T-helper 1 cell treated with Interleukin-12 subunit alpha and Interleukin-12 subunit beta and Interleukin-4 antibody, amounts not matched to agents 30 μg/mL and 1 μg/mL, for 36 hours (primary cell): ENCODE data around the gene LRRC28.

ENCODE experiments used
- H3K27ac Mint-ChIP-seq: one replicate; pipeline ENCODE4 v1.8.0; 2021; ENCODE audit warnings: mild to moderate bottlenecking, mixed read lengths
- H3K27me3 Mint-ChIP-seq: one replicate; pipeline ENCODE4 v1.8.0; 2021; ENCODE audit warnings: low read depth, mixed read lengths
- H3K36me3 Mint-ChIP-seq: one replicate; pipeline ENCODE4 v1.8.0; 2021; ENCODE audit warnings: low read depth, mixed read lengths
- H3K4me1 Mint-ChIP-seq: one replicate; pipeline ENCODE4 v1.8.0; 2021; ENCODE audit warnings: low read depth, mixed read lengths
- H3K4me3 Mint-ChIP-seq: one replicate; pipeline ENCODE4 v1.8.0; 2021; ENCODE audit warnings: mild to moderate bottlenecking, moderate library complexity, mixed read lengths
- H3K9me3 Mint-ChIP-seq: one replicate; pipeline ENCODE4 v1.8.0; 2021; ENCODE audit warnings: mixed read lengths

The LRRC28 gene

DNA sequence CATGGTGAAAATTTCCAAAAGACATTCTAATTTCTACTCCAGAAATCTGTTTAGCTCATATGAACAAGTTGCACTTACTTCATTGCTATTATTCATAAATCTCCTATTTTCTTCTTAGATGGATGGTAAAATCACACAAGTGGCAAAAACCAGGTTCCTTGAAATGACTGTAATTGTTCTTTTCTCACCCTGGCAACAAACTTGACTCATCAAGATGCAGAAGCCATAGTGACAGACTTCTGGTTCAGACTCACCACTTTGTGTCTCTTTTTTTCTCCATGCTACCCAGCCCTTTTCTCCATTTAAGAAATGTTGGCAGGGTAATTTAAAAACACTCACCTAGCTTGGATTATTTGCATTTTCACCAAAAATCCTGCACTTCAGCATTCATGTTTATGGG is 82.1 kb downstream of the LRRC28 start:
- Mint-ChIP-seq H3K4me3 (no peak overlapping the region), H3K27me3 (no peaks in the 10 kb centered on the region), H3K27ac (no peak overlapping the region), H3K36me3 (peaks cover 11% of the 10 kb centered on the region), H3K4me1 (no peaks in the 10 kb centered on the region), H3K9me3 (no peaks in the 10 kb centered on the region)

DNA sequence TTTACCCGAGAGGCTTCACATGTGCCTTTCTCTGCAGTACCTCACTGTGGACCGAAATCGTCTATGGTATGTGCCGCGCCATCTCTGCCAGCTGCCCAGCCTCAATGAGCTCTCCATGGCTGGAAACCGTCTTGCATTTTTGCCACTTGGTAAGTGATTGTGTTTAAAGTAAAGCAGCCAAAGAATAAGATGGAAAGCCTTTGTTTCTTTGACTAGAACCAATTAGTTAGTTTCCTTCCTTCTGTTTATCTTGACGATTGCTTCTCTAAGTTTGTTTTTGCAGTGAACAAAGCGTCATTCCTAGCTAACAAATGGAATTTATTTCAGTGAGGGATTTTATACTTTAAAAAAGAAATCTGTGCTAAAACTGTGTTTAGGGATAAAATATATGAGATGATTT is 82.7 kb downstream of the LRRC28 start:
- Mint-ChIP-seq H3K9me3 (no peaks in the 10 kb centered on the region), H3K4me3 (no peak overlapping the region), H3K27me3 (no peaks in the 10 kb centered on the region), H3K36me3 (peaks cover 11% of the 10 kb centered on the region), H3K27ac (no peak overlapping the region), H3K4me1 (no peaks in the 10 kb centered on the region)

DNA sequence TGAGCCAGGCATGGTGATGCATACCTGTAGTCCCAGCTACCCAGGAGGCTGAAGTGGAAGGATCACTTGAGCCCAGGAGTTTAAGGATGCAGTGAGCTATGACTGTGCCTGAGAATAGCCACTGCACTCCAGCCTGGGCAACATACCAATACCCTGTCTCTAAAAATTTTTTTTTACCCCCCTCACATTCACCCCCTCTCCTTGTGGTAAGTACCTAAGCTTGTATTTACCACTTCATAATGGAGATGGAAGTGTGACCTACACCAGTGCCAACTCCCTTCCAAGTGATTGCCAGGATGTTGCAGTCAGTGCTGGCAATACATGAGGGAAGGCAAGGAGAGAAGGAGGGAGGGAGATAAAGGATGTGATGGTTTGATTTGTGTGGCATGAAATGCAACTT is 84.2 kb downstream of the LRRC28 start:
- Mint-ChIP-seq H3K27ac (no peak overlapping the region), H3K36me3 (peaks cover 12% of the 10 kb centered on the region), H3K4me1 (peaks cover 1% of the 10 kb centered on the region), H3K9me3 (no peaks in the 10 kb centered on the region), H3K4me3 (no peak overlapping the region), H3K27me3 (no peaks in the 10 kb centered on the region)

DNA sequence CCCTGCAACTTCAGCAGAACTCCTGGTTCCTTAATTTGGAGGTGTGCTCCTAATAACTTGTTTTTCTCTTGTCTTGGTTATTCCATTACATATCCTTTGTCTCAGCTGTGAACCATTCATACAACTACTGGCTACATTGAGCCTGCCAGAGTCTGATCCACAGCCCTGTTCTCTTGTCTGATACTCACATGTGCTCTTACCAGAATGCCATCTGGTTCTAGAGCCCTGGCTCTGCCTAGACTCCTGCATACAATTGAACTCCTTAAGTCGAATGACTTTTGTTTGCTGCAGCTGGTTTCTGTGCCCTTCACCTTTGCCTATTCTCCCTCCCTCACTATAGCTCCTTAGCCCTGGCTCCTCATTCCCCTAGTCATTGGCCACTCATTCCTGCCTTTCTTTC is 85.5 kb downstream of the LRRC28 start:
- no peak overlapping the region for H3K27ac Mint-ChIP-seq
- peaks cover 2% of the 10 kb centered on the region for H3K4me1 Mint-ChIP-seq
- H3K4me3 Mint-ChIP-seq, result no peak overlapping the region
- peaks cover 9% of the 10 kb centered on the region for H3K36me3 Mint-ChIP-seq
- no peaks in the 10 kb centered on the region for H3K27me3 Mint-ChIP-seq
- no peaks in the 10 kb centered on the region for H3K9me3 Mint-ChIP-seq

DNA sequence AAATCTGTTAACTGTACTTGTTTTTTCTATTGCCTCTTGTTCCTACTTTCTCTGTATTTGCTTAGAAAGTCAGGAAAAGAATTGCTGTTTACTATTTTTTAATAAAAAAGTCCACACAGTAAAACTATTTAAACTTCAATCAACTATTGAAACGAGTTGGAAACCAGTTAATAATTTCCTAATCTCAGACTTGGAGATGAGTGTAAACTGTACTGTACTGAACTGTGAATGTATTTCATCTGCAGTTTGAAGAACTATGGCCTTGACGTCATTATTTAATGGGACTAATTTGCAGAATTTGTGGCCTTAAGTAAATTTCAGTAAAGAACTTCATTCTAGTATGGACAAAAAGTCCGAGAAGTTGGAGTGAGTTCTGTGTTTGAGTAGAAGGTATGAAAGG is 89.1 kb downstream of the LRRC28 start:
- Mint-ChIP-seq H3K27ac (no peak overlapping the region), H3K27me3 (no peaks in the 10 kb centered on the region), H3K4me1 (peaks cover 12% of the 10 kb centered on the region), H3K36me3 (peaks cover 7% of the 10 kb centered on the region), H3K9me3 (no peaks in the 10 kb centered on the region), H3K4me3 (no peak overlapping the region)

DNA sequence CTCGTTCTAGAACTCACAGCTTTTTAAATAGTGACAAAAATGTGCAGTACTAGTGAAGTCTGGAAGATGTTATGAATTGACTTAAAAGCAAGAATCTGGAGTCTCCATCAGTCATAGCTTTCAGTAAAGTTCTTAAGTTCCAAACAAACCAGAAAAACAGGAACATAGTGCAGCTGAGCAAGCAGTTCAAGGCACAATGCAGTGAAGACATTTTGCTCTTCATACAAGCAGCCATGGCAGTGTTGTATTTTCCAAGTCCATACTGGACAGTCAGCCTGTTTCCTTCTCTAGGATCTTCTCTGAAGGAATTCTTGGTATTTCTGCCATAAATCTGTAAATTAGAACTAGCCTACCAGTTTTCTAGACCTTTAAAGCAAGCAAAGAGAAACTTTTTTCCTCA is 90.5 kb downstream of the LRRC28 start:
- Mint-ChIP-seq H3K27me3 (no peaks in the 10 kb centered on the region), H3K36me3 (peaks cover 3% of the 10 kb centered on the region), H3K27ac (no peak overlapping the region), H3K4me3 (no peak overlapping the region), H3K4me1 (peaks cover 12% of the 10 kb centered on the region), H3K9me3 (no peaks in the 10 kb centered on the region)

DNA sequence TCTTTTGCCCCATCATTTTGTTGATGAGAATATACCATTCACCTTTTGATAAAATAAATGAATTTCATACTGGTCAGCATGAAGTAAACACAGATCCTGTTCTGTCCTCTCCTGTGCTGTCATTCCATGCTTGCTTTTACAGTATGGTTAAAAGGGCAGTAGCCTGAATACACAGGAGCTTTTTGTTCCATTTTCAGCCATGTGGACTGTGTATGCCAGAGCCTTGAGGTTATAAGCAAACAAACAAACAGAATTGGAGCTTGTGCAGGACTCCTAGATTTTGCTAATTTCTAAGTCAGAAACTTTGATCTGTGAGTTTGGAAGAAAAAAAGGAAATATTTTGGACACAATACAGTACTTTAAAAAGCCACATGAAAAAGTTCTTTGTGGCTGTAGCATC is 91.9 kb downstream of the LRRC28 start:
- H3K4me3 Mint-ChIP-seq, result no peak overlapping the region
- H3K36me3 Mint-ChIP-seq, result peaks cover 4% of the 10 kb centered on the region
- H3K9me3 Mint-ChIP-seq, result no peaks in the 10 kb centered on the region
- no peak overlapping the region for H3K27ac Mint-ChIP-seq
- no peaks in the 10 kb centered on the region for H3K27me3 Mint-ChIP-seq
- peaks cover 12% of the 10 kb centered on the region for H3K4me1 Mint-ChIP-seq

DNA sequence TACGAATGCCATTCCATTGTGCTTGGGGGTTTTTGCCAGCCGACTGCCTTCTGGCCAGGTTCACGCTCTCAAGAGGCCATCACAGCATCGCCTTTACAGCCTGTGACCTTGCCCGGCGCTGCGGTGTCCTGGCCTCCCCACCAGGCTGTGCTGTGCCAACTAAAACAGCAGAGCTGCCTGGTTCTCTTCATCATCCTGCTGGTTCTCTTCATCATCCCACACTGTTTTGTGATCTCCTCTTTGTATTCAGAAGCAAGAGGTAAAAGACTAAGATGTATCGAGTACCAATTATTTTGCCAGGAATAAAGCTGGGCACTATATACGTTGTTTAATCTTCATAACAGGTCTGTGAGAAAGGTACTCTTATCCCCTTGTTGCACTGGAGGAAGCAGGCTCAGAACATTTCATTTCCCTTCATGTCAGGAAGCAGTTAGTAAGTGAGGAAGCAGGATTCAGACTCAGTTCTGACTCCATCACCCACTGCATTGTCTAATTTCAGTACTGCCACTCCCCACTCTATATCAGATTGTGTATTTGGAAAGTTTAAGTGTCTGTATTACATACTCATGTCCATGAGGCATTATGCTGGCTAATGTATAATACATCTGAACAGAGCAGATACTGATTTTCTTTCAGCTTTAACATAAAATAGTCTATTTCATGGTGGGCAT is 92.7 kb downstream of the LRRC28 start:
- Mint-ChIP-seq H3K9me3 (no peaks in the 10 kb centered on the region), H3K27ac (no peak overlapping the region), H3K4me1 (peaks cover 12% of the 10 kb centered on the region), H3K4me3 (no peak overlapping the region), H3K27me3 (no peaks in the 10 kb centered on the region), H3K36me3 (peaks cover 4% of the 10 kb centered on the region)

DNA sequence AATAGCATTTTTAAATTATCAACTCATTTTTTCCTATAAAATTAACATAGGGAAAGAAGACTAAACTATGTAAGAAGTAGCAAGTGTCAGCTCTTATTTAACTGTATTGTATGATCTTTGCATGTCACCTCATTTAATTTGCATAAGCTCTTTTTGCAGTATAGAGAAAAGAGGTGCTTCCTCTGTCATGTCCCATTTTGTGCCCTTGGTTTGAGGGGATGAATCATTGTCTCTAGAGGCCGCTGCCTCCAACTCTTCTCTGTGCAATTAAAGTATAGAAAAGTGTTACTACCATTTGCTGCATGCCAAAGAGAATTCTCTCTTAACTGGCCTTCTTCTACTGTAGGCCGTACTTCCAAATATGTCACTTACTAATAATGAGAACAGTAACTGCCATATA is 93.4 kb downstream of the LRRC28 start:
- Mint-ChIP-seq H3K27ac (no peak overlapping the region), H3K36me3 (peaks cover 6% of the 10 kb centered on the region), H3K4me1 (peaks cover 12% of the 10 kb centered on the region), H3K4me3 (no peak overlapping the region), H3K27me3 (no peaks in the 10 kb centered on the region), H3K9me3 (no peaks in the 10 kb centered on the region)

DNA sequence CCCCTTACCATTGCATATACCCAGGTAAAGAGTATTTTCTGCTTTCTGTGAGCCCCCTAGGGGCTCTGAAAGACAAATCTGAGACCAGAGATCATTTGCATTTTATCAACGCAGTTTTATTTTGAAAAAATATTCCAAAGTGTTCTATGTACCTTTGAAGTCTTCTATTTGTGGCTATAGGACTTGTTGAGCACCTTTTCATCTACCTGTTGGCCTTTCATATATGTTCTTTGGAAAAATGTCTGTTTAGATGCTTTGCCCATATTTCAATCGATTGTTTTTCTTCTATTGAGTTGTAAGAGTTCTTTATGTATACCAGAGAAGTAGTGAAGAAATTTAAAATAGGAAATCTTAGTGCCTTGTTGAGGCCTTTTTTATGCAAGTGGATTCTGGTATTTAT is 94.0 kb downstream of the LRRC28 start:
- no peak overlapping the region for H3K4me3 Mint-ChIP-seq
- no peaks in the 10 kb centered on the region for H3K9me3 Mint-ChIP-seq
- peaks cover 14% of the 10 kb centered on the region for H3K4me1 Mint-ChIP-seq
- H3K36me3 Mint-ChIP-seq, result peaks cover 6% of the 10 kb centered on the region
- H3K27me3 Mint-ChIP-seq, result no peaks in the 10 kb centered on the region
- H3K27ac Mint-ChIP-seq, result no peak overlapping the region

DNA sequence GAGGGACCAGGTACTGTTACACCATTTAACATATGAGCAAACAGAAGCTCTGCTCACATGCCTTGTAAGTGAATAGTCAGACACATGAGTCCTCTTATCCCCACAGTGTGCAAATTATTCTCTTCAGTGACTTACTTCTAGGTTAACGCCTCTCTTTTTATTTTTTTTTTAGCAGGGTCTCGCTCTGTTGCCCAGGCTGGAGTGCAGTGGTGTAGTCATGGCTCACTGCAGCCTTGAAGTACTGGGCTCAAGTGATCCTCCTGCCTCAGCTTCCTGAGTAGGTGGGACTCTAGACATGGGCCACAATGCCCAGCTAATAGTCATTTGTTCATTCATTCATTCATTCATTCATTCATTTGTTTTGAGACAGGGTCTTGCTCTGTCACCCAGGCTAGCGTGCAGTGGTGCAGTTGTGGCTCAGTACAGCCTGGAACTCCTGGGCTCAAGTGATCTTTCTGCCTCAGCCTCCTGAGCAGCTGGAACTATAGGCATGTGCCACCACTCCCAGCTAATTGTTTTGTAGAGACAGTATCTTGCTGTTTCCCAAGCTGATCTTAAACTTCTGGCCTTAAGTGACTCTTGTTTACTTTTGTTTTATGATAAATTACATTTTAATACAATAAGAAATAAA is 94.7 kb downstream of the LRRC28 start:
- H3K4me3 Mint-ChIP-seq, result no peak overlapping the region
- no peaks in the 10 kb centered on the region for H3K27me3 Mint-ChIP-seq
- peaks cover 4% of the 10 kb centered on the region for H3K36me3 Mint-ChIP-seq
- no peaks in the 10 kb centered on the region for H3K9me3 Mint-ChIP-seq
- peaks cover 14% of the 10 kb centered on the region for H3K4me1 Mint-ChIP-seq
- no peak overlapping the region for H3K27ac Mint-ChIP-seq

DNA sequence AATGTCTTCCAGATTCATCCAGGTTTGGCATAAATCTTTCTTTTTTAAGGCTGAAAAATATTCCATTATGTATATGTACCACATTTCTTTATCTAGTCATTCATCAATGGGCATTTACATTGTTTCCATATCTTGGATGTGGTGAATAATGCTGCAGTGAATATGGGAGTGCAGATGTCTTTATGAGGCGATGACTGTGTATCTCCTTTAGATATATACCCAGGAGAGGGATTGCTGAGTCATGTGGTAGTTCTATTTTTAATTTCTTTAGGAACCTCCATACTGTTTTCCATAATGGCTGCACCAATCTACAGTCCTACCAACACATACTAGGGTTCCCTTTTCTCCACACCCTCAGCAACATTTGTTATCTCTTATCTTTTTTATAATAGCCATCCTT is 96.3 kb downstream of the LRRC28 start:
- Mint-ChIP-seq H3K27ac (no peak overlapping the region), H3K4me3 (no peak overlapping the region), H3K27me3 (no peaks in the 10 kb centered on the region), H3K36me3 (peaks cover 7% of the 10 kb centered on the region), H3K4me1 (peaks cover 14% of the 10 kb centered on the region), H3K9me3 (no peaks in the 10 kb centered on the region)

DNA sequence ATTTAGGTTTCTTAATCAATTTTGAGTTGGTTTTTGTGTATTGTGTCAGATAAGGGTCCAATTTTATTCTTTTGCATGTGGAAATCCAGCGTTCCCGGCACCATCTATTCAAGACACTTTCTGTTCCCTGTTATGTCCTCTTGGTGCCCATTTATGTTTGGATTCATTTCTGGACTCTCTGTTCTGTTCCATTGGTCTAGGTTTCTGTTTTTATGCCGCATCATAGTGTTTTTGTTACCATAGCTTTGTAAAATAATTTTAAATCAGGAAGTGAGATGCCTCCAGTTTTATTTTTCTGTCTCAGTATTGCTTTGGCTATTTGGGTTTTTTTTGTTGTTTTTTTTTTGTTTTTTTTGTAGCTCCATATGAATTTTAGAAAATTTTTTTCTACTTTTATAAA is 97.1 kb downstream of the LRRC28 start:
- Mint-ChIP-seq H3K4me1 (peaks cover 14% of the 10 kb centered on the region), H3K27me3 (no peaks in the 10 kb centered on the region), H3K9me3 (no peaks in the 10 kb centered on the region), H3K36me3 (peaks cover 7% of the 10 kb centered on the region), H3K4me3 (no peak overlapping the region), H3K27ac (no peak overlapping the region)

DNA sequence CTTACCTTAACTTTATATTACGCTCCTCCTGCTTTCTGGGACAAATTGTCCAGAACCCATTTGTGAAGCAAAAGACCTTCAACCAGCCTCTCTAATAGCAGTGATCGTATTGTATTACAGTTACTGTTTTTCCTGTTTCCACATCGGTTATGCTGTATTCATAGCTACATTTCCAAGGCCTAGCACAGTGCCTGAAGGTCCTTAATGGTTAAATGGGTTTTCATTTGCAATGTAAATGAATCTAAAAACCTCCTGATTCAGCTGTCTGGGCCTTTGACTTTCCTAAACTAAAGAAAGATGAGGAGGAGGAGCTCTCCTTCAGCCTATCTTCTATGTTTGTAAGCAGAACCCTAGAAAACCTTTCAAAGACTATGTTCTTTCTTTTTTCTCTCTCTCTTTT is 99.1 kb downstream of the LRRC28 start:
- H3K4me1 Mint-ChIP-seq, result peaks cover 4% of the 10 kb centered on the region
- H3K27ac Mint-ChIP-seq, result no peak overlapping the region
- no peak overlapping the region for H3K4me3 Mint-ChIP-seq
- no peaks in the 10 kb centered on the region for H3K9me3 Mint-ChIP-seq
- H3K27me3 Mint-ChIP-seq, result no peaks in the 10 kb centered on the region
- peaks cover 10% of the 10 kb centered on the region for H3K36me3 Mint-ChIP-seq

DNA sequence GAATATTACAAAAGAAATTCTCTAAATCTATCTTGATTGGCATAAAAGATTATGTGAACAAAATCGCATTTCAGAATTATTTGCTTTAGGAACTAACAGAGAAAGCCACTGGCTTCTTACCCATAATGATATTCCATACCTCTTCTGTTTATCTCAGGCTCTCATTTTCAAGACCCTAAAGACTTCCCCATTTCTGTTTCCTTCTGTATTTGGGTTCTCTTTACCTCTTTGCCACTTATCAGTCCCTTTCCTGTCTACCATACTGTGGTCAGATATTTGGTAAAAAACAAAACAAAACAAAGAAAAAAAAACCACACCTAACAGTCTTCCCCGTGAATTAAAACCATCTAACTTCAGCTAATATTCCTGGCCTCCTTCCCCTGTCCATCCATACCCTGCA is 108.5 kb downstream of the LRRC28 start:
- Mint-ChIP-seq H3K9me3 (no peaks in the 10 kb centered on the region), H3K27me3 (no peaks in the 10 kb centered on the region), H3K36me3 (peaks cover 11% of the 10 kb centered on the region), H3K4me3 (no peak overlapping the region), H3K27ac (no peak overlapping the region), H3K4me1 (peaks cover 6% of the 10 kb centered on the region)
